C4-2B (cell line): ENCODE data around the gene CDR2.
"Not testable (repeated sequence)": the region's sequence is repeated elsewhere in the genome, so short reads cannot be mapped to it uniquely, and the experiment has no call there.

Source experiments
- H3K27ac ChIP-seq: fragments of 450-650 bp; 2 replicates; pipeline ENCODE4 v1.5.1; 2017
- ZFX ChIP-seq: fragments of 450-650 bp; IDR thresholded peaks from 2 replicates; pipeline ENCODE4 v1.6.1; 2017
- TF ChIP-seq, protein P1 (sequence below): fragments of 450-650 bp; conservative IDR thresholded peaks from 2 replicates; pipeline ENCODE4 v1.5.1; 2017; ENCODE audit warnings: mild to moderate bottlenecking

The CDR2 gene

DNA sequence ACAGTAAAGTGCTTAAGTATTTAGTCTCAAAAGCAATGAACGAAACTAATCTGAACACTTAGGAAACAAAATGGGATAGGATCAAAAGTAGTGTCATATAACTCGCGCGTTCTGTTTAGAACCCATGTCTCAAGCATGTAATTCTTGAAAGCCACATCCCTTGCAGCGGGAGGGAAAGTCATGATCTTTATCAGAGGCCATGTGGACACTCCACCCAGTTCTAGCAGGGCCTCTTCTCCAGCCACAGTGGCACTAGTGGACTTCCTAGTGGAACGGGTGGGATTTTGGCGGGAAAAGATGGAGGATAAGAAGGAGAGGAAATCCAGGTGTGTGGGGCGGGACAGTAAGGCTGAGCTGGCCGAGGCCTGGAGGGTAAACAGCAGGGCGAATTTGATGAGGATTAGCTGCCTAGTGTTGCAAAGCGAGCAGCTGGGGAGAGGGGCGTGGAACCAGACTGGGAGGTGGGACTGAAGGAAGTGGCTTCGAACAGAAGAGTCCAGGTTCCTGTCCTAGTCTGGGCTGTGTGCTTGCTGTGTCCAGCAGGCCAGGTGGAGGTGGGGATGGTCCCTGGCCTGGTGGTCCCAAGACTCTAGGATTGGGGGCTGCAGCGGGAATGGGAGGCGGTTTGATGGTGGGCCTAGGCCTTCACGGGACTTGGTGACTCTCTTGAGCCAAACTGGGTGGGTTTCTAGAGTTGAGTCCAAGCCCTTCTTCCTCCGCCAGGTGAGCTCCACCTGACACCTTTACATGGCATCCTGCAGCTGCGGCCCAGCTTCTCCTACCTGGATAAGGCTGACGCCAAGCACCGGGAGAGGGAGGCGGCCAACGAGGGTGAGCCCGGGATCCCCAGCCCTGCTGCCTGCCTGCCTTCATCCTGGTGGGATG, 61.3 kb downstream of the CDR2 start:
- H3K27ac ChIP-seq: no peak overlapping the region
- no peak for TF ChIP-seq ZFX
- TF ChIP-seq, protein P1, sequence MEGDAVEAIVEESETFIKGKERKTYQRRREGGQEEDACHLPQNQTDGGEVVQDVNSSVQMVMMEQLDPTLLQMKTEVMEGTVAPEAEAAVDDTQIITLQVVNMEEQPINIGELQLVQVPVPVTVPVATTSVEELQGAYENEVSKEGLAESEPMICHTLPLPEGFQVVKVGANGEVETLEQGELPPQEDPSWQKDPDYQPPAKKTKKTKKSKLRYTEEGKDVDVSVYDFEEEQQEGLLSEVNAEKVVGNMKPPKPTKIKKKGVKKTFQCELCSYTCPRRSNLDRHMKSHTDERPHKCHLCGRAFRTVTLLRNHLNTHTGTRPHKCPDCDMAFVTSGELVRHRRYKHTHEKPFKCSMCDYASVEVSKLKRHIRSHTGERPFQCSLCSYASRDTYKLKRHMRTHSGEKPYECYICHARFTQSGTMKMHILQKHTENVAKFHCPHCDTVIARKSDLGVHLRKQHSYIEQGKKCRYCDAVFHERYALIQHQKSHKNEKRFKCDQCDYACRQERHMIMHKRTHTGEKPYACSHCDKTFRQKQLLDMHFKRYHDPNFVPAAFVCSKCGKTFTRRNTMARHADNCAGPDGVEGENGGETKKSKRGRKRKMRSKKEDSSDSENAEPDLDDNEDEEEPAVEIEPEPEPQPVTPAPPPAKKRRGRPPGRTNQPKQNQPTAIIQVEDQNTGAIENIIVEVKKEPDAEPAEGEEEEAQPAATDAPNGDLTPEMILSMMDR: no peak

DNA sequence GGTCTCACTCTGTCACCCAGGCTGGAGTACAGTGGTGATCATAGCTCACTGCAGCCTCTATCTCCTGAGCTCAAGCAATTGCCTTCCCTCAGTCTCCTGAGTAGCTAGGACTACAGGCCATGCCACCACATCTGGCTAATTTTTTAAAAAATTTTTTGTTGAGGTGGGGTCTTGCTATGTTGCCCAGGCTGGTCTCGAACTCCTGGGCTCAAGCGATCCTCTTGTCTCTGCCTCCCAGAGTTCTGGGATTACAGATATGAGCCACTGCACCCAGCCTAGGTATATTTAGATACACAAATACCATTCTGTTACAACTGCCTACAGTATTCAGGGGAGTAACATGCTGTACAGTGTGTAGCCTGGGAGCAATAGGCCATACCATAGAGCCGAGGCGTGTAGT, 62.9 kb downstream of the CDR2 start:
- no peak for TF ChIP-seq ZFX
- TF ChIP-seq, protein P1: no peak
- no peak overlapping the region for H3K27ac ChIP-seq

DNA sequence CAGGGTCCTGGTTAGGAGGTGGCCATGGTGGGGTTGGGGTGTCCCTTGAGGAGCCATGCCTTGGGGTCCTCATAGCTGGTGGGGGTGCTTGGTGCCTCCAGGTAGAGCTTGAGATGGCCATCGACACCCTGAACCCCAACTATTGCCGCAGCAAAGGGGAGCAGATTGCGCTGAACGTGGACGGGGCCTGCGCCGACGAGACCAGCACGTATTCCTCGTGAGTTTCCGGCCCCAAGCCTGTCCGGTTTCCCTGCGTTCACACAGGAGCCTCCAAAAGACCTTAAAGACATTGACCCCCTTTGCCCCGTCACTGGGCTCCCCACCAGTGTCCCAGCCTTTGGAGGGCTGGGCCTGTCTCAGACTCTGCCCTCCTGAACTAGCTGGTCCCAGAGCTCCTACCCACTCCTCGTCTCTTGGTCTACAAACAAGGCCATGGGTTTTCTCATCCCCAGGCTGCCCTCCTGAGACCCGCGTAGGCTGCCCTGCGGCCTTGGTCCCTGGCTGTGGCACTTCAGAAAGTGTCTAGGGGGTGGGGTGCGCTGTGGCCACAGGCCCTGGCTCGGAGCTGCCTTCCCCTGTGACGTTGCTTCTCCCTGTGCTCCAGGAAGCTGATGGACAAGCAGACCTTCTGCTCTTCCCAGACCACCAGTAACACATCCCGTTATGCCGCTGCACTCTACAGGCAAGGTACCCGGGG, 65.4 kb downstream of the CDR2 start:
- no peak overlapping the region for H3K27ac ChIP-seq
- TF ChIP-seq, protein P1: no peak
- TF ChIP-seq ZFX: no peak

DNA sequence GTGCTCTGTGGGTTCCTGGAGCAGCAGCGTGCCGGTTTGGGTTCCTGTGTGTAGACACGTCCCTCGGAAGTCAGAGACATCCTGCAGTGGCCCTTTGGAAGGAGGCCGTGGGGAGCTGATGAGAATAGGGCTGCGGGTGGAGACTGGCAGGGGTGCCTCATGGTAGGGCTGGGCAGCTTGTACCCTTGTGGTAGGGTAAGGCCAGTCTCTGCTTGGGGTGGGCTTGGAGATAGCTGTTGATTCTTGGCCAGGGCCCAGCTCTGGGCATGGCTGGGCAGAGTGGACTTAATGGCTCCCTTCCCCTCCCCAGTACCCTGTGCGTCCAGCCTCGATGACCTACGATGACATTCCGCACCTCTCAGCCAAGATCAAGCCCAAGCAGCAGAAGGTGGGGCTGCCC, 66.6 kb downstream of the CDR2 start:
- TF ChIP-seq, protein P1: no peak
- no peak for TF ChIP-seq ZFX

DNA sequence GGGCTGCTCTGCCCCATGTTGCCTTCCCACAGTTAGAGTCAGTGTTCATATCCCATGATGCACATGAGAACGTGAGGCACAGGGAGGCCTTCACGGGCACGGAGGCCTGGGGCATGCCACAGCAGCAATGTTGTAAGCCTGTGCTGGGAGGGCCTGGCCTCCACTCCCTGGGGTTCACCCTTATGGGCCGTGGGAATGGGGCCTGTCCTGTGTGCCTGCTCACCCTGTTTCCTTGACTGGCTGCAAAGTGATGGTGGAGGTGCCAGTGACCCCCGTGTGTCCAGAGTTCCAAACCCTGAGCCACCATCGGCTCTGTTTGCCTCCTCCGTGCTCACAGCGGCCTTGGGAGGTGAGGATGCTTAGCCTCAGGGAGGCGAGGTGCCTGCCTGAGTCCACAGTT, 67.6 kb downstream of the CDR2 start:
- H3K27ac ChIP-seq: no peak overlapping the region
- TF ChIP-seq, protein P1: no peak
- TF ChIP-seq ZFX: no peak

More for the DNA sequence above, 66.6 kb downstream of the CDR2 start:
- H3K27ac ChIP-seq: no peak overlapping the region

DNA sequence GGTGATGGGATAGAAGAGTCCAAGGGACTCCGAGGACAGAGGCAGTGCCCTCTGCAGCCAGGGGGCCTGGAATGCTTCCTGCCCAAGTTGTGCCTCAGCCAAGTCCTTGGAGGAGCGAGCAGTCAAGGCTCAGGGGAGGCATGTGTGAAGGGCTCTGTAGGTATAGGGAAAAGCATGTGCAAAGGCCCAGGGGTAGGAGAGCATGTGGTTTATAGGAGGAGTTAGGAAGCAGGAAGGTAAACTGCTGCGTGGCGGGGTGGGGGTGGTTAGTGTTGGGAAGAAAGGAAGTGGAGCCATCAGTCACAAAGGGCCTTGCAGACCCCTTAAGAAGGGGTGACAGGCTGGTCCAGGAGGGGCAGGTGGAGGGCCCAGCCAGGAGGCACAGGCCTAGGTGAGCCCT, 70.0 kb downstream of the CDR2 start:
- no peak for TF ChIP-seq ZFX
- TF ChIP-seq, protein P1: no peak
- H3K27ac ChIP-seq: no peak overlapping the region

DNA sequence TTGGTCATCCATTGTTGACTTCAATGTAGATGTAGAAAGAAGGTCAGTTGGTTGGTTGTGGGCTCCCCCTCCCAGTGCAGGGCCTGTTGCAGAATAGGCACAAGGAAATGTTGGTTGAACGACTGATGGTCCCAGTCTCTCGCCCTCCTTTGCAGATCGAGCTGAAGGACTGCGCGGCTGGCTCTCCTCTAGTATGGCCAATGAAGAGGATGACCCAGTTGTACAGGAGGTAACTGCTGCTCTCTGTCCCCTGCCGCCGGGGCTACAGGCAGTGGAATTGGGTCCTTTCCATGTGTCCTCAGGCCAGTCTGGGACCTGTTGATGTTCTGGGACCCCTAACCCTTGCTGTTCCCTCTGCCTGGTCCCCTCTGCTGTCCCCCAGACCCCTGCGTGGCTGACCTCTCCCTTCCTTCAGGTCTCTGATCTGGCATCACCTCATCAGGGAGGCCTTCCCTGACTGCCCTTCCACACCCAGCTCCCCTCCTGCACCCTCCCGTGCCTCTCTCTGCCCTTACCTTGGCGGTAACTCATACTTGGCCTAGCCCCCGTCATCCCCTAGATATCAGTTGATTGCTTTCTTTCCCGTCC, 71.5 kb downstream of the CDR2 start:
- TF ChIP-seq ZFX: no peak
- TF ChIP-seq, protein P1: no peak
- H3K27ac ChIP-seq: no peak overlapping the region

DNA sequence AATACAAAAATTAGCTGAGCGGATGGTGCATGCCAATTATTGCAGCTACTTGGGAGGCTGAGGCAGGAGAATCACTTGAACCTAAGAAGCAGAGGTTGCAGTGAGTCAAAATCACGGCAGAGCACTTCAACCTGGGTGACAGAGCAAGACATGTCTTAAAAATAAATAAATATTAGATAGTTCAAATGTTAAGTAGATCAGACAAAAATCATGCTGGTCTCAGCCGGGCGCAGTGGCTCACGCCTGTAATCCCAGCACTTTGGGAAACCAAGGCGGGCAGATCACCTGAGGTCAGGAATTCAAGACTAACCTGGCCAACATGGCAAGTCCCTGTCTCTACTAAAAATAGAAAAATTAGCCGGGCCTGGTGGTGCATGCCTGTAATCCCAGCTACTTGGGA, 73.0 kb downstream of the CDR2 start:
- H3K27ac ChIP-seq: not testable (repeated sequence)
